ENCODE measurements around the gene ICOS.

ICOS gene

DNA sequence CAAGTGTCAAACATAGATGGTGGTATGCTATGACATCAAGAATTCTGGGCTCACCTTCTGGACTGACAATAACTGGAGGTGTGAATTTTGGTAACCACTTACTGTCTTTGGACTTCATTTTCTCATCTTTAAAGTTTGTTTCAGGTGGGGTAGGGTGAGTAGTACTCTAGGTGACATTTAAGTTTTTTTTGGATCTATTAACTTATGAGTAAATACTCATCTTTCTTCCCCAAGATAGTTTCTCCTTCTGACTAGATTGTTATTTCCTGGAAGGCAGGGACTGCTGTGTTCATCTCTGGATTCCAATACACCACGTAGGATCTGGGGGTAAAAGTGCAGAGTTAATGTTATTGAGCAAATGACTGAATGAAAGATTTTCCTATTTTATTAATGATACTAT is 55.9 kb downstream of the ICOS start:
- TF ChIP-seq, protein P1, sequence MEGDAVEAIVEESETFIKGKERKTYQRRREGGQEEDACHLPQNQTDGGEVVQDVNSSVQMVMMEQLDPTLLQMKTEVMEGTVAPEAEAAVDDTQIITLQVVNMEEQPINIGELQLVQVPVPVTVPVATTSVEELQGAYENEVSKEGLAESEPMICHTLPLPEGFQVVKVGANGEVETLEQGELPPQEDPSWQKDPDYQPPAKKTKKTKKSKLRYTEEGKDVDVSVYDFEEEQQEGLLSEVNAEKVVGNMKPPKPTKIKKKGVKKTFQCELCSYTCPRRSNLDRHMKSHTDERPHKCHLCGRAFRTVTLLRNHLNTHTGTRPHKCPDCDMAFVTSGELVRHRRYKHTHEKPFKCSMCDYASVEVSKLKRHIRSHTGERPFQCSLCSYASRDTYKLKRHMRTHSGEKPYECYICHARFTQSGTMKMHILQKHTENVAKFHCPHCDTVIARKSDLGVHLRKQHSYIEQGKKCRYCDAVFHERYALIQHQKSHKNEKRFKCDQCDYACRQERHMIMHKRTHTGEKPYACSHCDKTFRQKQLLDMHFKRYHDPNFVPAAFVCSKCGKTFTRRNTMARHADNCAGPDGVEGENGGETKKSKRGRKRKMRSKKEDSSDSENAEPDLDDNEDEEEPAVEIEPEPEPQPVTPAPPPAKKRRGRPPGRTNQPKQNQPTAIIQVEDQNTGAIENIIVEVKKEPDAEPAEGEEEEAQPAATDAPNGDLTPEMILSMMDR (IDR thresholded peaks at IDR 0.05; ENCODE audit: extremely low read depth, insufficient read depth, missing control alignments): no peak
- DNase-seq (ENCODE audit: low spot score): no peak
- in situ Hi-C loops (cut with MboI; ENCODE audit: low pct_unique_long_range_greater_than_20kb, low sequenced_read_pairs, unreplicated experiment): no loop called here

DNA sequence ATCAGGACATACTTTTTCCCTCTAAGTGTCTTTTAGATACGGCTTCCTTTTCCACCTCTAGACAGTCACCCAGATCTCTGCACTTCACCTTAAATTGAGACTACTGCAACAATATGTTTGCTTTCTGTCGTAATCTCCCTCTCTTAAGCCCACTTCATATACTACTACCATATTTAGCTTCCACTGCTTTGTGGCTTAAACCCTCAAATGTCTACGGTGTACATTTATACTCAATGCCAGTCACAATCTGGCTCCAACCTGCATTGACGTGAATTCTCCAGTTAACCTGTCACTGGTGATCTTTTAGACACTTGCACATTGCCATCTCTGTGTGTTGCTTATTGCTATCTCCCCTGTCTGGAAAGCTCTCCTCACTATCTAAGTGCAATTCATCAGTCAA is 56.4 kb downstream of the ICOS start:
- in situ Hi-C loops (cut with MboI; ENCODE audit: low pct_unique_long_range_greater_than_20kb, low sequenced_read_pairs, unreplicated experiment): no loop called here
- DNase-seq (ENCODE audit: low spot score): no peak
- TF ChIP-seq, protein P1 (IDR thresholded peaks at IDR 0.05; ENCODE audit: extremely low read depth, insufficient read depth, missing control alignments): no peak

DNA sequence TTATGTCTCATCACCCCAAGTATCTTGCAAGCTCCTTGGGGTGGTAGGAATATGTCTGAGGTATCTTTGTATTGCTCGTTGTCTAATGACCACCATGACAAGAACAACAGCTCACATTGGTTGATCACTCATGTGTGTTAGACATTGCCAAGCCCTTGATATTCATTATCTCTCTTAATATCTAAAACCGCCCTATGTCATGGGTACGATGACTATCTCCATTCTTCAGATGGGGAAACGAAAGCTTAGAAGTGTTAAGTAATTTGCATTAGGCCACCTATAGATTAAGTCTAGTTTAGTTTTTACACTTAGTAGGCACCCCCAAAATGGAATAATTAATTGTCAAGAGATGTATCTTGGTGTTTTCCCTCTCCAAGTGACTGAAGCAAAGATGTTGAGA is 57.0 kb downstream of the ICOS start:
- in situ Hi-C loops (cut with MboI; ENCODE audit: low pct_unique_long_range_greater_than_20kb, low sequenced_read_pairs, unreplicated experiment): no loop called here
- TF ChIP-seq, protein P1 (IDR thresholded peaks at IDR 0.05; ENCODE audit: extremely low read depth, insufficient read depth, missing control alignments): no peak

DNA sequence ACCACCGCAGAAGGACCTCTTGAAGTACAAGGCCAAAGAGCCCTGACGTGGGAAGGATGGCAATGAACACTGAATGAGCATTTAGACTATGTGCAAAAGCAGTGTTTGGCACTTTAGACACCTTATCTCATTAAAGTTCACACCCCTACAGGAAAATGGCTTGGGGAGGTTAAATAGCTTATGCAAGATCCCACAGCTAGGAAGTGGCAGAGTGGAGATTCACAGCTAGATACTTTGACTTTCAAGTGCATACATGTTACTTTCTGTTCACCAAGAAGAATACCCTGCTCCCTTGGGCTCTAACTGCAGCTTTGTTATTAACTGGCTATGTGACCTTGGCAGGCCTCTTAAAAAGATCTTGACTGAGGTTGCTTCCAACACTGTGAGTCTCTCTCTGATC is 58.2 kb downstream of the ICOS start:
- TF ChIP-seq, protein P1 (IDR thresholded peaks at IDR 0.05; ENCODE audit: extremely low read depth, insufficient read depth, missing control alignments): no peak
- in situ Hi-C loops (cut with MboI; ENCODE audit: low pct_unique_long_range_greater_than_20kb, low sequenced_read_pairs, unreplicated experiment): no loop called here
- DNase-seq (ENCODE audit: low spot score): no peak

More for the DNA sequence above, 57.0 kb downstream of the ICOS start:
- DNase-seq (ENCODE audit: low spot score): no peak

DNA sequence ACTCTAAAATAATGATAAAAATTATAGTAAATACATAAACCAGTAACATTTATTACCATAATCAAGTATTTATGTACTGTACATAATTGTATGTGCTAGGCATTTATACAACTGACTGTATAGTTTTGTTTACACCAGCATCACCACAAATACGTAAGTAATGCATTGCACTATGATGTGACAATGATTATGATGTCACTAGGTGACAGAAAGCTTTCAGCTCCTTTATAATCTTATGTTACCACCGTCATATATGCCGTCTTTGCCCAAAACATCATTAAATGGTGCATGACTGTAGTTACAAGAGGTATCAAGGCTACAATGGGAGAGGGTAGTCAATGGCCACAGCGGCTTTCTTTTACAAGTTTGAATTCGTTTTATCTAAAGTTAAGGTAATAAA is 60.1 kb downstream of the ICOS start:
- in situ Hi-C loops (cut with MboI; ENCODE audit: low pct_unique_long_range_greater_than_20kb, low sequenced_read_pairs, unreplicated experiment): no loop called here
- DNase-seq (ENCODE audit: low spot score): no peak
- TF ChIP-seq, protein P1 (IDR thresholded peaks at IDR 0.05; ENCODE audit: extremely low read depth, insufficient read depth, missing control alignments): no peak

DNA sequence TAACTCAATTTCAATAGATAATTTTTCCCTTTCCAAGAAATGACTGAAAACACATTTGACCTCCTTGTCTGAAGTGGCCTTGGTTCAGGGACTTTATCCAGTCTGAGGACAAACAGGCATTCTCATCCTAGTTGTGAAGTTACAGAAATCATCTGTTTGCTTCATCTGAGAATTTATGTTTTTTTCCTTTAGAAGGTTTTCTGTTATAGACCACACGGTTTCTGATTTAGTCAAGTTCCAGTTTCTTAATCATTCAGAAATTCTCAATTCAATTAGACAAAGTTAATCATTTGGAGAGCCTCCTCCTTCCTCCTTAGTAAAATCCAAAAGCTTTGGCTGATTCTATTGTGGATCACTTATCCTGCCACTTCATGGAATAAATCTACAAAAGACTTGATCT is 60.9 kb downstream of the ICOS start:
- TF ChIP-seq, protein P1 (IDR thresholded peaks at IDR 0.05; ENCODE audit: extremely low read depth, insufficient read depth, missing control alignments): no peak
- no peak for DNase-seq (ENCODE audit: low spot score)
- in situ Hi-C loops (cut with MboI; ENCODE audit: low pct_unique_long_range_greater_than_20kb, low sequenced_read_pairs, unreplicated experiment): no loop called here

Measured in GM13977 (cell line).